Mesendoderm (in vitro differentiated cells): ENCODE results near the gene IFNL3.

Source experiments
- DNase-seq: peaks from one replicate; pipeline ENCODE4 v3.0.0; 2013
- H2AK5ac ChIP-seq: 2 replicates; pipeline ENCODE4 v1.6.1; 2013; ENCODE audit warnings: low read length, inconsistent platforms
- H2BK120ac ChIP-seq: 2 replicates; pipeline ENCODE4 v1.6.1; 2013; ENCODE audit warnings: low read depth, mild to moderate bottlenecking, low read length, moderate library complexity, mixed read lengths
- H2BK15ac ChIP-seq: replicated peaks from 2 replicates; pipeline ENCODE4 v1.6.1; 2013; ENCODE audit warnings: low read depth, mild to moderate bottlenecking, moderate library complexity
- H2BK5ac ChIP-seq: 2 replicates; pipeline ENCODE4 v1.6.1; 2013; ENCODE audit warnings: low read length, inconsistent platforms
- H3K18ac ChIP-seq: 2 replicates; pipeline ENCODE4 v1.6.1; 2013; ENCODE audit warnings: mild to moderate bottlenecking, low read length, mixed read lengths
- H3K23ac ChIP-seq: one replicate; pipeline ENCODE4 v1.6.1; 2013; ENCODE audit warnings: low read length
- H3K27ac ChIP-seq: 2 replicates; pipeline ENCODE4 v1.5.1; 2013; ENCODE audit warnings: low read depth, mild to moderate bottlenecking, inconsistent platforms, low read length, moderate library complexity
- H3K27me3 ChIP-seq: 2 replicates; pipeline ENCODE4 v1.6.1; 2013; ENCODE audit warnings: low read length, control low read depth, mild to moderate bottlenecking, inconsistent platforms; ENCODE audit not compliant: insufficient read depth, poor library complexity
- H3K36me3 ChIP-seq: 2 replicates; pipeline ENCODE4 v1.6.1; 2013; ENCODE audit warnings: low read length, inconsistent platforms; ENCODE audit not compliant: control insufficient read depth, insufficient read depth
- H3K4ac ChIP-seq: one replicate; pipeline ENCODE4 v1.6.1; 2013; ENCODE audit warnings: low read depth, mild to moderate bottlenecking, low read length, moderate library complexity
- H3K4me1 ChIP-seq: 2 replicates; pipeline ENCODE4 v1.6.1; 2013; ENCODE audit warnings: low read depth, low read length, inconsistent platforms; ENCODE audit not compliant: control insufficient read depth
- H3K4me2 ChIP-seq: 2 replicates; pipeline ENCODE4 v1.6.1; 2013; ENCODE audit warnings: low read length
- H3K4me3 ChIP-seq: 2 replicates; pipeline ENCODE4 v1.5.1; 2013; ENCODE audit warnings: mild to moderate bottlenecking, low read length
- H3K56ac ChIP-seq: one replicate; pipeline ENCODE4 v1.6.1; 2013; ENCODE audit warnings: low read length
- H3K79me1 ChIP-seq: 2 replicates; pipeline ENCODE4 v1.6.1; 2013; ENCODE audit warnings: low read length, inconsistent platforms
- H3K79me2 ChIP-seq: 2 replicates; pipeline ENCODE4 v1.6.1; 2013; ENCODE audit warnings: mild to moderate bottlenecking, low read length; ENCODE audit not compliant: control insufficient read depth, insufficient read depth
- H3K9ac ChIP-seq: 2 replicates; pipeline ENCODE4 v1.6.1; 2013; ENCODE audit warnings: low read length, inconsistent platforms
- H4K5ac ChIP-seq: one replicate; pipeline ENCODE4 v1.6.1; 2013; ENCODE audit warnings: low read length
- H4K8ac ChIP-seq: one replicate; pipeline ENCODE4 v1.6.1; 2013; ENCODE audit warnings: low read depth, mild to moderate bottlenecking, control low read depth, low read length, moderate library complexity
- WGBS: extraction: QIAGEN DNeasy Blood & Tissue Kit; methylation state at CpG from one replicate; pipeline ENCODE4 v1.1.7; 2013; ENCODE audit warnings: low lambda C conversion rate, missing lambda C conversion rate; ENCODE audit not compliant: insufficient coverage; ENCODE audit errors: extremely low coverage; 5-methylcytosine and 5-hydroxymethylcytosine counted together

The IFNL3 gene

GRCh38 chr19:39261704-39262103 lies 16.9 kb upstream of the IFNL3 start:
- H3K36me3 ChIP-seq, result no peaks in the 10 kb centered on the region
- H3K4me2 ChIP-seq, result no peak overlapping the region
- no peaks in the 10 kb centered on the region for H3K4me1 ChIP-seq
- no peak overlapping the region for H4K8ac ChIP-seq
- no peak overlapping the region for H3K4me3 ChIP-seq
- H3K79me1 ChIP-seq, result no peaks in the 10 kb centered on the region
- no peak overlapping the region for H2AK5ac ChIP-seq
- peaks cover 17% of the 10 kb centered on the region for H3K27me3 ChIP-seq
- H4K5ac ChIP-seq, result no peak overlapping the region
- no peak overlapping the region for H2BK120ac ChIP-seq
- no CpG with 5 or more reads among the region's 3 CpGs for WGBS
- no peak for DNase-seq
- H3K23ac ChIP-seq, result no peak overlapping the region
- H3K9ac ChIP-seq, result no peak overlapping the region
- no peak overlapping the region for H2BK5ac ChIP-seq
- no peaks in the 10 kb centered on the region for H3K79me2 ChIP-seq
- H3K56ac ChIP-seq, result no peak overlapping the region
- H3K18ac ChIP-seq, result no peak overlapping the region
- H2BK15ac ChIP-seq, result no peak overlapping the region
- no peak overlapping the region for H3K27ac ChIP-seq
- H3K4ac ChIP-seq, result no peak overlapping the region

- no peak overlapping the region for H2AK5ac ChIP-seq
- no peak overlapping the region for H2BK120ac ChIP-seq
- WGBS, result no CpG with 5 or more reads among the region's 4 CpGs
- H3K4me3 ChIP-seq, result no peak overlapping the region
- no peaks in the 10 kb centered on the region for H3K36me3 ChIP-seq
- no peaks in the 10 kb centered on the region for H3K79me1 ChIP-seq
- no peaks in the 10 kb centered on the region for H3K27me3 ChIP-seq
- no peak overlapping the region for H3K27ac ChIP-seq
- no peak overlapping the region for H3K56ac ChIP-seq
- H4K8ac ChIP-seq, result no peak overlapping the region
- H3K9ac ChIP-seq, result no peak overlapping the region
- DNase-seq, result no peak
- H3K18ac ChIP-seq, result no peak overlapping the region
- no peak overlapping the region for H3K4me2 ChIP-seq
- no peaks in the 10 kb centered on the region for H3K4me1 ChIP-seq
- H2BK5ac ChIP-seq, result no peak overlapping the region
- H4K5ac ChIP-seq, result no peak overlapping the region
- H3K79me2 ChIP-seq, result no peaks in the 10 kb centered on the region
- H3K23ac ChIP-seq, result no peak overlapping the region
- no peak overlapping the region for H2BK15ac ChIP-seq
- no peak overlapping the region for H3K4ac ChIP-seq
Measured at GRCh38 chr19:39257227-39257626, 12.4 kb upstream of the IFNL3 start.

GRCh38 chr19:39254531-39255345 lies 9.9 kb upstream of the IFNL3 start:
- no peak overlapping the region for H3K9ac ChIP-seq
- H3K27ac ChIP-seq, result no peak overlapping the region
- H3K4me3 ChIP-seq, result no peak overlapping the region
- WGBS, result no CpG with 5 or more reads among the region's 29 CpGs
- no peak overlapping the region for H2BK15ac ChIP-seq
- no peak overlapping the region for H4K5ac ChIP-seq
- H3K79me1 ChIP-seq, result no peaks in the 10 kb centered on the region
- DNase-seq, result no peak
- no peak overlapping the region for H2BK5ac ChIP-seq
- no peak overlapping the region for H3K4me2 ChIP-seq
- H2AK5ac ChIP-seq, result no peak overlapping the region
- no peak overlapping the region for H4K8ac ChIP-seq
- H3K56ac ChIP-seq, result no peak overlapping the region
- H3K79me2 ChIP-seq, result no peaks in the 10 kb centered on the region
- no peak overlapping the region for H3K4ac ChIP-seq
- no peak overlapping the region for H2BK120ac ChIP-seq
- peaks cover 2% of the 10 kb centered on the region for H3K27me3 ChIP-seq
- no peaks in the 10 kb centered on the region for H3K4me1 ChIP-seq
- H3K18ac ChIP-seq, result no peak overlapping the region
- no peaks in the 10 kb centered on the region for H3K36me3 ChIP-seq
- H3K23ac ChIP-seq, result no peak overlapping the region

- H3K27me3 ChIP-seq, result peaks cover 13% of the 10 kb centered on the region
- no peak overlapping the region for H3K18ac ChIP-seq
- no peak overlapping the region for H3K9ac ChIP-seq
- H2AK5ac ChIP-seq, result no peak overlapping the region
- no peak overlapping the region for H2BK120ac ChIP-seq
- no peak overlapping the region for H2BK15ac ChIP-seq
- H3K79me1 ChIP-seq, result no peaks in the 10 kb centered on the region
- H3K4ac ChIP-seq, result no peak overlapping the region
- no peak overlapping the region for H3K4me3 ChIP-seq
- no peak overlapping the region for H3K27ac ChIP-seq
- no peaks in the 10 kb centered on the region for H3K4me1 ChIP-seq
- H3K36me3 ChIP-seq, result no peaks in the 10 kb centered on the region
- no peak overlapping the region for H4K5ac ChIP-seq
- no peak overlapping the region for H2BK5ac ChIP-seq
- no peaks in the 10 kb centered on the region for H3K79me2 ChIP-seq
- no peak overlapping the region for H3K23ac ChIP-seq
- DNase-seq, result no peak
- H4K8ac ChIP-seq, result no peak overlapping the region
- WGBS, result no CpG with 5 or more reads among the region's 8 CpGs
- no peak overlapping the region for H3K56ac ChIP-seq
- H3K4me2 ChIP-seq, result no peak overlapping the region
Measured at GRCh38 chr19:39253374-39254149, 8.8 kb upstream of the IFNL3 start.

GRCh38 chr19:39252458-39252857 lies 7.7 kb upstream of the IFNL3 start:
- H3K36me3 ChIP-seq, result no peaks in the 10 kb centered on the region
- no peak overlapping the region for H2BK15ac ChIP-seq
- peak; percentile 17 for DNase-seq
- H2BK120ac ChIP-seq, result no peak overlapping the region
- no peak overlapping the region for H4K5ac ChIP-seq
- no peak overlapping the region for H3K56ac ChIP-seq
- no peak overlapping the region for H3K23ac ChIP-seq
- no peak overlapping the region for H3K18ac ChIP-seq
- H3K4me3 ChIP-seq, result no peak overlapping the region
- H3K27me3 ChIP-seq, result peaks cover 24% of the 10 kb centered on the region
- no CpG with 5 or more reads among the region's 3 CpGs for WGBS
- H4K8ac ChIP-seq, result no peak overlapping the region
- H3K4me2 ChIP-seq, result no peak overlapping the region
- H3K4me1 ChIP-seq, result no peaks in the 10 kb centered on the region
- H3K79me1 ChIP-seq, result no peaks in the 10 kb centered on the region
- no peak overlapping the region for H3K9ac ChIP-seq
- no peak overlapping the region for H2AK5ac ChIP-seq
- H3K4ac ChIP-seq, result no peak overlapping the region
- H2BK5ac ChIP-seq, result no peak overlapping the region
- H3K79me2 ChIP-seq, result no peaks in the 10 kb centered on the region
- H3K27ac ChIP-seq, result no peak overlapping the region
